HG02642 (cell line): ENCODE data around the gene CAPN9.

Experiments used
- ATAC-seq: cut with Tn5 transposase; IDR thresholded peaks from one replicate; pipeline ENCODE4 v1.9.1; 2021; ENCODE audit warnings: mild to moderate bottlenecking; ENCODE audit not compliant: unreplicated experiment, poor library complexity

The CAPN9 gene

GRCh38 chr1:230744382-230744781 is 2.8 kb upstream of the CAPN9 start:
- ATAC-seq = no peak

GRCh38 chr1:230745071-230745470 is 2.1 kb upstream of the CAPN9 start:
- no peak for ATAC-seq

- ATAC-seq = no peak
Measured at GRCh38 chr1:230746617-230747016, 571 bp upstream of the CAPN9 start.

- no peak for ATAC-seq
Measured at GRCh38 chr1:230747890-230748800, 957 bp downstream of the CAPN9 start.

GRCh38 chr1:230749150-230749549 is 2.0 kb downstream of the CAPN9 start:
- no peak for ATAC-seq

- no peak for ATAC-seq
Measured at GRCh38 chr1:230749635-230750034, 2.4 kb downstream of the CAPN9 start.

GRCh38 chr1:230750576-230750975 is 3.4 kb downstream of the CAPN9 start:
- ATAC-seq = no peak

GRCh38 chr1:230750986-230751625 is 3.9 kb downstream of the CAPN9 start:
- no peak for ATAC-seq

GRCh38 chr1:230752407-230752806 is 5.2 kb downstream of the CAPN9 start:
- no peak for ATAC-seq

- no peak for ATAC-seq
Measured at GRCh38 chr1:230753191-230753585, 6.0 kb downstream of the CAPN9 start.

- no peak for ATAC-seq
Measured at GRCh38 chr1:230753586-230754251, 6.5 kb downstream of the CAPN9 start.

GRCh38 chr1:230754796-230755195 is 7.6 kb downstream of the CAPN9 start:
- ATAC-seq = no peak

- no peak for ATAC-seq
Measured at GRCh38 chr1:230757856-230758708, 10.9 kb downstream of the CAPN9 start.

GRCh38 chr1:230758709-230759368 is 11.7 kb downstream of the CAPN9 start:
- no peak for ATAC-seq

- no peak for ATAC-seq
Measured at GRCh38 chr1:230759369-230760065, 12.3 kb downstream of the CAPN9 start.

GRCh38 chr1:230760360-230760827 is 13.2 kb downstream of the CAPN9 start:
- no peak for ATAC-seq

- no peak for ATAC-seq
Measured at GRCh38 chr1:230761443-230762167, 14.4 kb downstream of the CAPN9 start.

- ATAC-seq = no peak
Measured at GRCh38 chr1:230763927-230764591, 16.9 kb downstream of the CAPN9 start.
